ENCODE measurements around the gene KRT79.

- TF ChIP-seq CTCF (IDR thresholded peaks at IDR 0.05) (no peak), POLR2A (IDR thresholded peaks at IDR 0.05) (no peak)
Measured at GRCh38 chr12:52810554-52810953, 23.6 kb downstream of the KRT79 start.

Data from heart left ventricle (tissue), 13 donors.